NCI-H2029 (cell line): ENCODE data around the gene RADIL.
"Not testable (repeated sequence)": the region's sequence is repeated elsewhere in the genome, so short reads cannot be mapped to it uniquely, and the experiment has no call there.

ENCODE experiments used
- DNase-seq: peaks from one replicate; lab custom pipeline; 2025; lab: John Stamatoyannopoulos, UW

The RADIL gene

GRCh38 chr7:4808565-4808964, 75.0 kb downstream of the RADIL start:
- DNase-seq: no peak

- DNase-seq: no peak
Measured at GRCh38 chr7:4808026-4808425, 75.5 kb downstream of the RADIL start.

DNA sequence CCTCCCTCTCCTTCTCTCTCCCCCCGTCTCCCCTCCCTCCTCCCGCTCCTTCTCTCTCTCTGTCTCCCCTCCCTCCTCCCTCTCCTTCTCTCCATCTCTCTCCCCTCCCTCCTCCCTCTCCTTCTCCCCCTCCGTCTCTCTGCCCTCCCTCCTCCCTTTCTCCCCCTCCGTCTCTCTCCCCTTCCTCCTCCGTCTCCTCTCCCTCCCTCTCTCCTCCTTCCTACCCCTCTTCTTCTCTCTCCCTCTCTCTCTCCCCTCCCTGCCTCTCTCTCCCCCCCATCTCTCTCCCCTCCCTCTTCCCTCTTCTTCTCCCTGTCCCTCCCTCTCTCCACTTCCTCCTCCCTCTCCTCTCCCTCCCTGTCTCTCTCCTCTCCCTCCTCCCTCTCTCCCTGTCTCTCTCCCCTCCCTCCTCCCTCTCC, 75.9 kb downstream of the RADIL start:
- no peak for DNase-seq

GRCh38 chr7:4806983-4807597, 76.4 kb downstream of the RADIL start:
- no peak for DNase-seq

GRCh38 chr7:4805984-4806300, 77.6 kb downstream of the RADIL start:
- no peak for DNase-seq

DNA sequence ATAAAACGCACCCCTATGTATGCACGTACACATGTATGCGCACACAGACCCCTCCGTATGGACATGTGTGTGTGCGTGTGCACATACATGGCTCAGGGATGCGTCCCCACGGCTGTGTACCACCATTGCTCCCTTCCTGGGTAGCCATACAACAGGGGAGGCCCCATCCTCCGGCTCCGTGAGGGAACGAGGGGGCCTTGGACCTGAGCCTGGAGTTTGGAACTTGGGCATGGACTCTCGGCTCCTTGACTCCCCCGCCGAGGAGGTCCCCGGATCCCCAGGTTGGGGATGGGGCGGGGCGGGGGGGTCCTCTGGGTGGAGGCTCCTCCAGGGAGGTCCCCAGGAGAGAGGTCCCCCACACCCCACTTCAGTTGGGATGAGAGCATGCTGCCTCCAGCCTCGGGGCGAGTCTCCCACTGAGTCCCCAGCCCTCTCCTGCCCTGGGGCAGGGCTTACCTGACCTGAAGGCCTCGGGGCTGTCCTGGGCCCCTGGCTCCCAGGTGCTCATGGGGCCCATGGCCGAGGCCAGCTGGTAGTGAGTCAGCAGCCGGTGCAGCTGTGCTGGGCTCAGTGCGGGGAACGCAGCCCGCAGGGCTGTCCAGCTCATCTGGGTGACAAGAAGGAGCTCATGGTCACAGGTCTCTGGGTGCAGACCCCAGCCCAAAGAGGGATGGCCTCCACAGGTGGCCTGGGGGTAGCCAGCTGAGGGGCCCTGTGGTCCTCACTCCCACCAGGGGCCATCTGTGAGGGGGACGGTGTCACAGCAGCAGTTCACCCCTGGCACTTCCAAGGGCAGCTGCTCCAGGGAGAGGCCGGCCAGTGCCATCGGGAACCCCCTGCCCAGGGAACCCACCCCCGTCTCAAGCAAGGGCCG, 78.2 kb downstream of the RADIL start:
- no peak for DNase-seq

- DNase-seq: no peak
Measured at GRCh38 chr7:4803397-4804241, 79.9 kb downstream of the RADIL start.

GRCh38 chr7:4802577-4802976, 80.9 kb downstream of the RADIL start:
- not testable (repeated sequence) for DNase-seq

GRCh38 chr7:4801839-4802231, 81.7 kb downstream of the RADIL start:
- no peak for DNase-seq

GRCh38 chr7:4800926-4801838, 82.3 kb downstream of the RADIL start:
- no peak for DNase-seq

GRCh38 chr7:4800487-4800886, 83.0 kb downstream of the RADIL start:
- no peak for DNase-seq

DNA sequence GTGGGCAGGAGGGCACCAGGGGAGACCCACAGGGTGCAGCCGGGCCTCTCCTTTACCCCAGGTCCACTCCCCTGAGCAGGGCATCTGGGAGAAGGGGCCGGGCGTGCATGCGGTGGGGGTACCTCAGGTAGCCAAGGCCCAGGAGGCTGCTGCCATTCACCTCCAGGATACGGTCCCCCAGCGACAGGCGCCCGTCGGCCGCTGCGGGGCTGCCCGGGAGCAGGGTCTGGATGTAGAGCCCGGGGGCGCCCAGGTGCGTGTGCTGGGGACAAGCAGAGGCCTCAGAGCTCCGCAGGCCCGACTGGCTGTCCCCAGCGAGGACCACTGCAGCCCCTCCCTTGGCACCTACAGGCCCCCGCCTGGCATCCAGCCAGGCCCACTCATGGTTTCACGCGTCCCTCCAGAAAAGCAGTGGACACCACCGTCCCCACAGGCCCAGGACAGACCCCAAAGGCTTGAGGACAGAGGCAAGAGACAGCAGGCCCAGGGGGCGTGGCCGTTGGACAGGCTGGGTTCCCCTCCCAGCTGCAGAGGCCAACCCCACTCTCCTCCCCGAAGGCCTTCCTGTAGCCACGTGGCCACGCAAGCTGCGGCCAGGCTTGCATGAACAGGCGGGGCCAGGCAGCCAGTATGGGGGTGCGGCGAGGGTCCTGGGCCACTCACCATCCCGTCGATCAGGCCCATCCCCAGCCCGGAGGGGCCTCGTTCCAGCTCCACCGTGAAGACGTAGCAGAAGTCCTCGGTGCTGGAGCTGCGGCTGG, 83.8 kb downstream of the RADIL start:
- no peak for DNase-seq

- DNase-seq: no peak
Measured at GRCh38 chr7:4798706-4799235, 84.7 kb downstream of the RADIL start.

DNA sequence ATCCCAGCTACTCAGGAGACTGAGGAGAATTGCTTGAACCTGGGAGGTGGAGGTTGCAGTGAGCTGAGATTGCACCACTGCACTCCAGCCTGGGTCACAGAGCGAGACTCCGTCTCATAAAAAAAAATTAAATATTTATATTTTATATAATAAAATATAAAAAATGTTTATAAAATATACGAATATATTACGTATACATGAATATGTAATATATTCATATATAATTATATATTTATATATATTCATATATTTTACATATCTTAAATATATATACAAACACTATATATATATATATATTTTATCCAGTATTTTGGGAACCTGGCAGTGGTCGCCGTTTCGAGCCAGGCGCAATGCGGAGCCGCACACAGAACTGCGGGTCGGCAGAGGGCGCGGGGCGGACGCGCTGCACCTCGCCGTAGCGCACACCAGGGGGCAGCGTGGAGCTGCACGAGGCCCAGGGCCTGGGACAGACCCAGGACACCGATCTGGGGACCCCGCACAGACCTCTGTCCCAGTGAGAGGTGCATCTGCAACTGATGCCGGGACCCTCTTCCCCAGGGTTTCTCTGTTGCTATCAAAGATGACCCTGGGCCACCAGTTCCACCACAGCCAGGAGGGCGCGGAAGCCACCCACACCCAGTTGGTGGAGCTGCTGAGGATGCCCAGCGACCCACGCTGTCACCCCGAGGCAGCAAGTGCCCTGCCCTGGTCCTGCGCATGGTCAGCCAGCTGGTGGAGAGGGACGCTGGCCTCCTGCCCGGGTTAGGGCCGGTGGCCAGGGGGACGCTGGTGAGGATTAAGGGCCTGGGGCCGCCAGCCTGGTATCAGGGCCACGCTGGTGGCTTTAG, 85.4 kb downstream of the RADIL start:
- DNase-seq: no peak

- DNase-seq: no peak
Measured at GRCh38 chr7:4796453-4796852, 87.1 kb downstream of the RADIL start.

DNA sequence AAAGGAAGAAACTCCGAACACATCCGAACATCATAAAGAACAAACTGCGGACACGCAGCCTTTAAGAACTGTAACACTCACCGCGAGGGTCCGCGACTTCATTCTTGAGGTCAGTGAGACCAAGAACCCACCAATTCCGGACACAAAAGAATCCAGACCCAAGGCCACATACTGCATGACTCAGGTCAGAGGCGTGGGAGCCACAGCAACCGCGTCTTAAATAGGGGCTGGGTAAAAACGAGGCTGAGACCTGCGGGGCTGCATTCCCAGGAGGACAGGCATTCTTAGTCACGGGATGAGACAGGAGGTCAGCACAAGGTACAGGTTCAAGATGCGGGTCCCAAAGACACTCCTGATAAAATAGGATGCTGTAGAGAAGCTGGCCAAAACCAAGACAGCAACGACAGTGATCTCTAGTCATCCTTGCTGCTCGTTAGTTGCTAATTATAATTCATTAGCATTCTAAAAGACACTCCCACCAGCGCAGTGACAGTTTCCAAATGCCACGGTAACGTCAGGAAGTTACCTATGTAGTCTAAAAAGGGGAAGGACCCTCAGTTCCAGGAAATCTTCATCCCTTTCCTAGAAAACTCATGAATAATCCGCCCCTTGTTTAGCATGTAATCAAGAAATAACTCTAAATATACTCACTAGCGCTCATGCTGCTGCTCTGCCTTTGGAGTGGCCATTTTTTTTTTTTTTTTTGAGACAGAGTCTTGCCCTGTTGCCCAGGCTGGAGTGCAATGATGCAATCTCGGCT, 88.7 kb downstream of the RADIL start:
- no peak for DNase-seq

GRCh38 chr7:4794171-4794570, 89.3 kb downstream of the RADIL start:
- DNase-seq: not testable (repeated sequence)

GRCh38 chr7:4793385-4793993, 90.0 kb downstream of the RADIL start:
- not testable (repeated sequence) for DNase-seq
